Endodermal cell (in vitro differentiated cells): ENCODE data around the gene FOXL3. TPM values are rescaled to one million over a fixed set of nuclear protein-coding genes. Genes with fewer than 3 reads are reported as not detected.

Experiments used
- DNase-seq: peaks from one replicate; pipeline ENCODE4 v3.0.0-alpha.2; 2017
- H3K27ac ChIP-seq: 2 replicates; pipeline ENCODE4 v1.5.1; 2013; ENCODE audit warnings: mild to moderate bottlenecking, low read depth, low read length, moderate library complexity
- H3K27me3 ChIP-seq: 2 replicates; pipeline ENCODE4 v1.6.1; 2013; ENCODE audit warnings: mild to moderate bottlenecking, low read length, moderate library complexity; ENCODE audit not compliant: insufficient read depth, control insufficient read depth, poor library complexity, severe bottlenecking
- H3K36me3 ChIP-seq: 2 replicates; pipeline ENCODE4 v1.7.0; 2013; ENCODE audit warnings: mild to moderate bottlenecking, low read length, moderate library complexity; ENCODE audit not compliant: control insufficient read depth, insufficient read depth
- H3K4me1 ChIP-seq: one replicate; pipeline ENCODE4 v1.7.0; 2013; ENCODE audit warnings: low read length; ENCODE audit not compliant: control insufficient read depth, insufficient read depth
- H3K4me3 ChIP-seq: 2 replicates; pipeline ENCODE4 v1.5.1; 2013; ENCODE audit warnings: mild to moderate bottlenecking, low read length, moderate library complexity
- H3K9ac ChIP-seq: 2 replicates; pipeline ENCODE4 v1.6.1; 2013; ENCODE audit warnings: mild to moderate bottlenecking, low read length, moderate library complexity; ENCODE audit not compliant: poor library complexity, severe bottlenecking; ENCODE audit errors: extremely low read depth
- H3K9me3 ChIP-seq: 2 replicates; pipeline ENCODE4 v1.6.1; 2013; ENCODE audit warnings: mild to moderate bottlenecking, low read length, moderate library complexity; ENCODE audit not compliant: control insufficient read depth
- H3K27ac Mint-ChIP-seq: 2 replicates; pipeline ENCODE4 v1.8.0; 2020; ENCODE audit warnings: mixed read lengths
- H3K27me3 Mint-ChIP-seq: 2 replicates; pipeline ENCODE4 v1.8.0; 2021; ENCODE audit warnings: mild to moderate bottlenecking, mixed read lengths; ENCODE audit not compliant: insufficient read depth
- H3K36me3 Mint-ChIP-seq: 2 replicates; pipeline ENCODE4 v1.8.0; 2020; ENCODE audit warnings: low read depth, mixed read lengths
- H3K4me1 Mint-ChIP-seq: 2 replicates; pipeline ENCODE4 v1.8.0; 2020; ENCODE audit warnings: mixed read lengths
- H3K4me3 Mint-ChIP-seq: 2 replicates; pipeline ENCODE4 v1.8.0; 2020; ENCODE audit warnings: mild to moderate bottlenecking, moderate library complexity, mixed read lengths
- H3K9me3 Mint-ChIP-seq: 2 replicates; pipeline ENCODE4 v1.8.0; 2020; ENCODE audit warnings: mild to moderate bottlenecking, mixed read lengths
- CTCF ChIP-seq: fragments of 200-600 bp; sonication (generic); conservative IDR thresholded peaks from 2 replicates; pipeline ENCODE4 v1.5.0; 2021; ENCODE audit warnings: antibody characterized with exemption, mild to moderate bottlenecking
- WGBS, 2 experiments: methylation state at CpG; one replicate each; pipeline versions ENCODE4 v1.1.5 to v1.1.7; 2013; ENCODE audit warnings: missing lambda C conversion rate in 2 of 2, mixed read lengths in 1 of 2; ENCODE audit not compliant: insufficient coverage in 1 of 2, insufficient read length in 1 of 2; 5-methylcytosine and 5-hydroxymethylcytosine counted together
- total RNA-seq, 2 donors: library from RNA; stranded (reverse); fragmentation: NEBNext Ultra II Directional in 1 of 2; extraction: Animal tissue kit (Norgen Biotek cat#: 25700) in 1 of 2; gene quantifications; 2 replicates in 1 of 2; 3 replicates in 1 of 2; pipeline ENCODE4 v1.2.1, GENCODE V29; 2021

FOXL3 gene
- total RNA-seq, 2 donors from 2014 or later: not detected

DNA sequence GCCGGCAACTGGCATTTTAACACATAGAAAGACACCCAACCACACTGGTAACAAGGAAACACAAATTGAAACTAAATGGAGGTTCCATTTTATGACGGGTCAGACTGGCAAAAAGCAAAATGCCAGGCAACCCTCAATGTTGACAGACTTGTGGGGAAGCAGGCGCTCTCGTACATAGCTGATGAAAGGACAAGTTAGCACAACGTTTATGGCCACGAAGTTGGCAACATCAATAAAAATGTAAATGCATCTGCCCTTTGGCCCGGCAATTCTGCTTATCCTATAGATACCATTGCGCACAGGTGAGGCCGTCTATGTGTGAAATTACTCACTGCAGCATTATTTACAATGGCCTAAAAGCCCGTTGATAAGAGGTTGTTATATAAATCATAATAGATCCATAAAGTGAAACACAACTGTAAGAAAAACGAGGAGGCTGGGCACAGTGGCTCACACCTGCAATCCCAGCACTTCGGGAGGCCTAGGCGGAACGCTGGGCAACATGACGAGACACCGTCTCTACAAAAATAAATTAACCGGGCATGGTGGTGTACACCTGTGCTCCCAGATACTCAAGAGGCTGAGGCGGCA is 39.8 kb downstream of the FOXL3 start:
- H3K9ac ChIP-seq: no peak overlapping the region
- peaks cover 7% of the 10 kb centered on the region for H3K9me3 Mint-ChIP-seq
- 92 to 95% methylated on average over 13 to 17 of the region's 18 CpGs for WGBS, 2 experiments
- no peaks in the 10 kb centered on the region for H3K4me1 ChIP-seq
- no peak overlapping the region for H3K4me3 ChIP-seq
- no peak overlapping the region for H3K27ac Mint-ChIP-seq
- H3K36me3 Mint-ChIP-seq: no peaks in the 10 kb centered on the region
- no peak for DNase-seq
- H3K4me1 Mint-ChIP-seq: no peaks in the 10 kb centered on the region
- H3K27me3 Mint-ChIP-seq: peaks cover 15% of the 10 kb centered on the region
- no peaks in the 10 kb centered on the region for H3K9me3 ChIP-seq
- TF ChIP-seq CTCF: no peak
- H3K36me3 ChIP-seq: no peaks in the 10 kb centered on the region
- H3K27ac ChIP-seq: no peak overlapping the region
- H3K4me3 Mint-ChIP-seq: no peak overlapping the region
- H3K27me3 ChIP-seq: no peaks in the 10 kb centered on the region

DNA sequence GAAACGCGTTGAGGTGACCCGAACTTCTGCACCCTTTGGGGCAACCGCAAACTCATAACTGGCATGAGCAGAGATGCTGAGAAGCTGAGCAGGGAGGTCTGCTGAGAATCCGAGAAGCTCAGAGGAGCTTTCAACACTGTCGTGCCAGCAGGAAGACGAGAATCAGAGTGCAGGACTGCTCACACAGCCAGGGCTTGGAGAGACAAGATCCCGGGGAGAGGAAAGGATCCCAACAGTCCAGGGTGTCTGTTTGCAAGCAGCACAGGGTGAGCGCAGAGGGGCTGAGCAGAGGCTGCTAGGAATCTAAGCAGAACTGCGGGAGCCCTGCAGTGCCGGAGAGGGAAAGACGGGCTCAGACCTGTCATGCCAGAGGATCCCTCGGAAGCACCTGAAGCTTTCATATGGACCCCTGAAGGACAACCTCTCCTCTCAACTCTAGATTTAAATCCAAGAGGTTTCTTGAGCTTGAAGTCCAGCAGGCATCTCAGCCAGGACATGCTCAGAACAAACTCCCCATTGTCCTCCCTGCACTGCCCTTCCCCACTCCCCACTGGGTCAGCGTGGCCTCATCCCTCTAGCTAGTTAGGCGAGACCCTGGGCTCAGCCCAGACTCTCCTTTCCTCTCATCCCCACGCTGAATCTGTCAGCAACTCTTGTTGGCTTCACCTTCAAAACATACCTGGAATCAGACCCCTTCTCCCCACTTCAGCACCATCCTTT is 40.7 kb downstream of the FOXL3 start:
- Mint-ChIP-seq H3K27me3 (peaks cover 15% of the 10 kb centered on the region), H3K4me3 (no peak overlapping the region), H3K36me3 (no peaks in the 10 kb centered on the region), H3K27ac (no peak overlapping the region), H3K4me1 (no peaks in the 10 kb centered on the region), H3K9me3 (peaks cover 9% of the 10 kb centered on the region)
- H3K27ac ChIP-seq: no peak overlapping the region
- no peaks in the 10 kb centered on the region for H3K9me3 ChIP-seq
- no peaks in the 10 kb centered on the region for H3K4me1 ChIP-seq
- H3K9ac ChIP-seq: no peak overlapping the region
- no peak for DNase-seq
- no peak for TF ChIP-seq CTCF
- 87 to 90% methylated on average over 15 to 16 of the region's 16 CpGs for WGBS, 2 experiments
- no peaks in the 10 kb centered on the region for H3K36me3 ChIP-seq
- H3K4me3 ChIP-seq: no peak overlapping the region
- H3K27me3 ChIP-seq: no peaks in the 10 kb centered on the region

- DNase-seq: no peak
- H3K27ac Mint-ChIP-seq: no peak overlapping the region
- 76 to 88% methylated on average over 5 to 23 of the region's 23 CpGs for WGBS, 2 experiments
- peaks cover 15% of the 10 kb centered on the region for H3K27me3 Mint-ChIP-seq
- H3K4me1 Mint-ChIP-seq: no peaks in the 10 kb centered on the region
- H3K4me3 Mint-ChIP-seq: no peak overlapping the region
- peaks cover 6% of the 10 kb centered on the region for H3K9me3 Mint-ChIP-seq
- no peak overlapping the region for H3K9ac ChIP-seq
- no peak overlapping the region for H3K27ac ChIP-seq
- no peaks in the 10 kb centered on the region for H3K36me3 ChIP-seq
- H3K4me1 ChIP-seq: no peaks in the 10 kb centered on the region
- no peak overlapping the region for H3K4me3 ChIP-seq
- no peaks in the 10 kb centered on the region for H3K36me3 Mint-ChIP-seq
- no peak for TF ChIP-seq CTCF
- no peaks in the 10 kb centered on the region for H3K9me3 ChIP-seq
- H3K27me3 ChIP-seq: no peaks in the 10 kb centered on the region
These were observed 42.1 kb downstream of the FOXL3 start for GRCh38 chr7:332020-332517.
